Gastrocnemius medialis (tissue), 4 donors: ENCODE data around the gene ZNF35. TPM values are rescaled to one million over a fixed set of nuclear protein-coding genes. Genes with fewer than 3 reads are reported as not detected.

Experiments
- ATAC-seq, 2 donors: fragments of 150-250 bp; one replicate each; pipeline ENCODE4 v1.9.1; 2016
- DNase-seq, 2 donors: peaks; one replicate each; pipeline ENCODE4 v3.0.0-alpha.2; 2019
- H3K27ac ChIP-seq, 4 donors: fragments of 200-600 bp; sonication (generic); 1 replicate in 1 of 4; 2 replicates in 3 of 4; pipeline ENCODE4 v1.5.1; 2016 to 2018; ENCODE audit warnings: mild to moderate bottlenecking in 2 of 4, moderate library complexity in 1 of 4
- H3K27me3 ChIP-seq, 3 donors: fragments of 200-600 bp; sonication (generic) in 2 of 3; 1 replicate in 1 of 3; 2 replicates in 2 of 3; pipeline versions ENCODE4 v1.5.1 to v1.6.0; 2016 to 2019; ENCODE audit warnings: mild to moderate bottlenecking in 1 of 3, moderate library complexity in 1 of 3
- H3K36me3 ChIP-seq, 2 donors: fragments of 200-600 bp; sonication (generic) in 1 of 2; one replicate each; pipeline ENCODE4 v1.5.1; 2017 to 2018
- H3K4me1 ChIP-seq, 2 donors: fragments of 200-600 bp; sonication (generic) in 1 of 2; one replicate each; pipeline ENCODE4 v1.5.1; 2016 to 2017; ENCODE audit warnings: mild to moderate bottlenecking in 2 of 2
- H3K4me3 ChIP-seq, 4 donors: fragments of 200-600 bp; sonication (generic) in 3 of 4; 1 replicate in 1 of 4; 2 replicates in 3 of 4; pipeline ENCODE4 v1.5.1; 2016 to 2019; ENCODE audit warnings: mild to moderate bottlenecking in 2 of 4
- H3K9me3 ChIP-seq, 3 donors: fragments of 200-600 bp; sonication (generic) in 2 of 3; 1 replicate in 1 of 3; 2 replicates in 2 of 3; pipeline ENCODE4 v1.5.1; 2016 to 2019
- POLR2A ChIP-seq, 2 donors: fragments of 450-650 bp; IDR thresholded peaks; one replicate each; pipeline ENCODE4 v1.6.1; 2017; ENCODE audit warnings: antibody characterized with exemption in 2 of 2, mild to moderate bottlenecking in 2 of 2, moderate library complexity in 2 of 2
- in situ Hi-C, 4 donors: fragments of 200-750 bp; cut with MboI; loops; one replicate each; pipeline versions ENCODE4 v1.15.0 to v1.8.0; 2017; ENCODE audit warnings: low sequenced_read_pairs in 4 of 4
- intact Hi-C: fragments of 100-400 bp; cut with DNase I; formaldehyde crosslinking; loops from one replicate; pipeline ENCODE4 v1.15.1; 2023; ENCODE audit warnings: low total_unique reads
- total RNA-seq, 4 donors: library from RNA; depleted of rRNA; stranded (reverse); fragments of >200 nt; gene quantifications; one replicate each; pipeline versions ENCODE4 v1.1.0 to v1.2.3, GENCODE V29; 2016
- TF ChIP-seq, protein P1 (sequence below), 5 experiments: fragments of 450-650 bp in 3 of 5; fragments of 200-600 bp in 2 of 5; sonication (generic) in 2 of 5; IDR thresholded peaks in 4 of 5; conservative IDR thresholded peaks in 1 of 5; 1 replicate in 4 of 5; 2 replicates in 1 of 5; pipeline ENCODE4 v1.5.1; 2016 to 2019; ENCODE audit warnings: antibody characterized with exemption in 5 of 5, mild to moderate bottlenecking in 3 of 5, moderate library complexity in 3 of 5

The ZNF35 gene
- total RNA-seq, 4 donors from 2014 or later: 2.6 to 8.1 (median 5.3) TPM

GRCh38 chr3:44647771-44648170, 761 bp upstream of the ZNF35 start:
- ATAC-seq: no peak
- H3K27ac ChIP-seq: no peak overlapping the region
- no peaks in the 10 kb centered on the region for H3K27me3 ChIP-seq
- in situ Hi-C loops (no loop called here), intact Hi-C loops (loop anchor here (1.0 to 2.0 kb wide), 2 partner anchors 22 to 113 kb away; partner anchors contain the start of genes KIAA1143, KIF15 and ZNF197)
- TF ChIP-seq, protein P1, sequence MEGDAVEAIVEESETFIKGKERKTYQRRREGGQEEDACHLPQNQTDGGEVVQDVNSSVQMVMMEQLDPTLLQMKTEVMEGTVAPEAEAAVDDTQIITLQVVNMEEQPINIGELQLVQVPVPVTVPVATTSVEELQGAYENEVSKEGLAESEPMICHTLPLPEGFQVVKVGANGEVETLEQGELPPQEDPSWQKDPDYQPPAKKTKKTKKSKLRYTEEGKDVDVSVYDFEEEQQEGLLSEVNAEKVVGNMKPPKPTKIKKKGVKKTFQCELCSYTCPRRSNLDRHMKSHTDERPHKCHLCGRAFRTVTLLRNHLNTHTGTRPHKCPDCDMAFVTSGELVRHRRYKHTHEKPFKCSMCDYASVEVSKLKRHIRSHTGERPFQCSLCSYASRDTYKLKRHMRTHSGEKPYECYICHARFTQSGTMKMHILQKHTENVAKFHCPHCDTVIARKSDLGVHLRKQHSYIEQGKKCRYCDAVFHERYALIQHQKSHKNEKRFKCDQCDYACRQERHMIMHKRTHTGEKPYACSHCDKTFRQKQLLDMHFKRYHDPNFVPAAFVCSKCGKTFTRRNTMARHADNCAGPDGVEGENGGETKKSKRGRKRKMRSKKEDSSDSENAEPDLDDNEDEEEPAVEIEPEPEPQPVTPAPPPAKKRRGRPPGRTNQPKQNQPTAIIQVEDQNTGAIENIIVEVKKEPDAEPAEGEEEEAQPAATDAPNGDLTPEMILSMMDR (IDR thresholded peaks at IDR 0.05 in 4 of 5, conservative IDR thresholded peaks at IDR 0.05 in 1 of 5): no peak
- no peak for TF ChIP-seq POLR2A (IDR thresholded peaks at IDR 0.05)
- peaks cover 0 to 8% (median 4%) of the 10 kb centered on the region in 3 donors for H3K9me3 ChIP-seq
- H3K4me3 ChIP-seq: no peak overlapping the region
- peaks cover 11 to 45% of the 10 kb centered on the region in 2 donors for H3K36me3 ChIP-seq
- no peak for DNase-seq
- peaks cover 7 to 17% of the 10 kb centered on the region in 2 donors for H3K4me1 ChIP-seq

- peak overlapping the region; percentile 77 to 92 (median 84) for H3K4me3 ChIP-seq
- H3K36me3 ChIP-seq: peaks cover 0 to 43% of the 10 kb centered on the region in 2 donors
- no peak overlapping the region for H3K27ac ChIP-seq
- H3K9me3 ChIP-seq: no peaks in the 10 kb centered on the region
- DNase-seq: no peak
- H3K27me3 ChIP-seq: no peaks in the 10 kb centered on the region
- intact Hi-C loops: loop anchor here (2.0 kb wide), 1 partner anchor 111 kb away; the partner anchor contains the start of genes KIAA1143 and KIF15
- no peak for ATAC-seq
- in situ Hi-C loops: no loop called here
- TF ChIP-seq, protein P1 (IDR thresholded peaks at IDR 0.05 in 4 of 5, conservative IDR thresholded peaks at IDR 0.05 in 1 of 5): no peak
- TF ChIP-seq POLR2A (IDR thresholded peaks at IDR 0.05): no peak
- H3K4me1 ChIP-seq: peaks cover 7 to 17% of the 10 kb centered on the region in 2 donors
Measured at GRCh38 chr3:44649709-44650108, 1.2 kb downstream of the ZNF35 start.

DNA sequence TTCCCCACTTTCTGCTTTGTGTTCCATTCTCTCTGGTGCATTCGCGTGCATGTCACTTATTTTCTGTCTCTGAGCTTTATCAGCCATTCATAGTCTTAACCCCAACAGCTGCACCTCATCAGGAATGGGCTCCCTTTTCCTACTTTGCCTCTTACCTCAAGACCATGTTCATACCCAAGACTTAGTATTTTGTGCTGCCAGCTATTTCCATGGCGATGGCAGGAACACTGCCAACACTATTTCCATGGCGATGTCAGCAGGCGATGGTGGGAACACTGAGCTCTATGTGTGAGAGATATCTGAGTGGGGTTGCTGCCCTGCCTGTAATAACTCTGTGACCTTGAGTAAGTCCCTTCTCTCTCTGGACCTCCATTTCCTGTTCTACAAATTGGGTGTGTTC, 5.5 kb downstream of the ZNF35 start:
- Histone ChIP-seq H3K4me3 (no peak overlapping the region), H3K27ac (no peak overlapping the region), H3K9me3 (peaks cover 0 to 6% (median 0%) of the 10 kb centered on the region in 3 donors), H3K4me1 (peaks cover 7 to 11% of the 10 kb centered on the region in 2 donors), H3K36me3 (peaks cover 3 to 82% of the 10 kb centered on the region in 2 donors), H3K27me3 (no peaks in the 10 kb centered on the region)
- no peak for DNase-seq
- no peak for ATAC-seq
- TF ChIP-seq, protein P1 (IDR thresholded peaks at IDR 0.05 in 4 of 5, conservative IDR thresholded peaks at IDR 0.05 in 1 of 5): no peak
- no peak for TF ChIP-seq POLR2A (IDR thresholded peaks at IDR 0.05)
- intact Hi-C loops: no loop called here
- in situ Hi-C loops: no loop called here

GRCh38 chr3:44659015-44659414, 10.5 kb downstream of the ZNF35 start:
- H3K4me3 ChIP-seq: no peak overlapping the region
- no peaks in the 10 kb centered on the region for H3K27me3 ChIP-seq
- no peak for TF ChIP-seq POLR2A (IDR thresholded peaks at IDR 0.05)
- TF ChIP-seq, protein P1 (IDR thresholded peaks at IDR 0.05 in 4 of 5, conservative IDR thresholded peaks at IDR 0.05 in 1 of 5): no peak
- H3K36me3 ChIP-seq: peaks cover 7 to 74% of the 10 kb centered on the region in 2 donors
- ATAC-seq (no peak), DNase-seq (no peak)
- H3K9me3 ChIP-seq: peaks cover 0 to 18% (median 0%) of the 10 kb centered on the region in 3 donors
- intact Hi-C loops (no loop called here), in situ Hi-C loops (no loop called here)
- no peaks in the 10 kb centered on the region for H3K4me1 ChIP-seq
- H3K27ac ChIP-seq: no peak overlapping the region

GRCh38 chr3:44659434-44659833, 10.9 kb downstream of the ZNF35 start:
- Histone ChIP-seq H3K4me1 (no peaks in the 10 kb centered on the region), H3K9me3 (peaks cover 0 to 18% (median 0%) of the 10 kb centered on the region in 3 donors), H3K36me3 (peaks cover 7 to 70% of the 10 kb centered on the region in 2 donors), H3K27ac (no peak overlapping the region), H3K4me3 (no peak overlapping the region), H3K27me3 (no peaks in the 10 kb centered on the region)
- ATAC-seq: no peak
- intact Hi-C loops (no loop called here), in situ Hi-C loops (no loop called here)
- no peak for DNase-seq
- TF ChIP-seq, protein P1 (IDR thresholded peaks at IDR 0.05 in 4 of 5, conservative IDR thresholded peaks at IDR 0.05 in 1 of 5): no peak
- TF ChIP-seq POLR2A (IDR thresholded peaks at IDR 0.05): no peak
